NCI-H526 treated with DMSO at 0.1 percent for 48 hours (cell line): ENCODE data around the gene MTG2.

ENCODE experiments used
- DNase-seq: peaks from one replicate; lab custom pipeline; 2025; lab: John Stamatoyannopoulos, UW

MTG2 gene

GRCh38 chr20:62183426-62184142 is 756 bp downstream of the MTG2 start:
- peak; percentile 19 for DNase-seq

- no peak for DNase-seq
Observed at GRCh38 chr20:62186096-62186426, 3.2 kb downstream of the MTG2 start.

GRCh38 chr20:62186887-62187866 is 4.3 kb downstream of the MTG2 start:
- DNase-seq = no peak

GRCh38 chr20:62190639-62191411 is 8.0 kb downstream of the MTG2 start:
- no peak for DNase-seq

- no peak for DNase-seq
Observed at GRCh38 chr20:62191781-62192559, 9.1 kb downstream of the MTG2 start.

GRCh38 chr20:62192635-62193034 is 9.8 kb downstream of the MTG2 start:
- no peak for DNase-seq

- DNase-seq = no peak
Observed at GRCh38 chr20:62193079-62194025, 10.5 kb downstream of the MTG2 start.

- DNase-seq = no peak
Observed at GRCh38 chr20:62195075-62195405, 12.2 kb downstream of the MTG2 start.

- no peak for DNase-seq
Observed at GRCh38 chr20:62195736-62196135, 12.9 kb downstream of the MTG2 start.

- no peak for DNase-seq
Observed at GRCh38 chr20:62196286-62196685, 13.5 kb downstream of the MTG2 start.

GRCh38 chr20:62197311-62197710 is 14.5 kb downstream of the MTG2 start:
- DNase-seq = no peak

GRCh38 chr20:62197801-62198200 is 15.0 kb downstream of the MTG2 start:
- DNase-seq = no peak

GRCh38 chr20:62198496-62198895 is 15.7 kb downstream of the MTG2 start:
- no peak for DNase-seq

GRCh38 chr20:62198931-62199330 is 16.1 kb downstream of the MTG2 start:
- no peak for DNase-seq

- DNase-seq = no peak
Observed at GRCh38 chr20:62200491-62201172, 17.8 kb downstream of the MTG2 start.

GRCh38 chr20:62201173-62202082 is 18.6 kb downstream of the MTG2 start:
- DNase-seq = no peak

- no peak for DNase-seq
Observed at GRCh38 chr20:62202083-62202395, 19.2 kb downstream of the MTG2 start.

- DNase-seq = no peak
Observed at GRCh38 chr20:62202676-62203377, 20.0 kb downstream of the MTG2 start.
